Stimulated activated CD8-positive, alpha-beta memory T cell treated with anti-CD3 and anti-CD28 coated beads, Interleukin-15, amount 100 ng/mL, for 24 hours (primary cell): ENCODE data around the gene ZNF865.

Experiments
- DNase-seq: peaks from one replicate; pipeline ENCODE4 v3.0.0-alpha.2; 2020; ENCODE audit warnings: low read depth

ZNF865 gene

GRCh38 chr19:55623561-55623960, 18.1 kb downstream of the ZNF865 start:
- no peak for DNase-seq

- peak; percentile 90 for DNase-seq
Observed at GRCh38 chr19:55624109-55625003, 18.9 kb downstream of the ZNF865 start, which contains the start of gene ZNF784. TSS of gene ZNF784 (minus strand) at chr19:55624566. CDS start at chr19:55624561, 5 bp downstream.

- DNase-seq = no peak
Observed at GRCh38 chr19:55625004-55625326, 19.5 kb downstream of the ZNF865 start.

- no peak for DNase-seq
Observed at GRCh38 chr19:55626350-55626749, 20.9 kb downstream of the ZNF865 start.

- DNase-seq = no peak
Observed at GRCh38 chr19:55632463-55632834, 27.0 kb downstream of the ZNF865 start.

GRCh38 chr19:55633861-55634260, 28.4 kb downstream of the ZNF865 start:
- no peak for DNase-seq

GRCh38 chr19:55635334-55635717, 29.9 kb downstream of the ZNF865 start:
- DNase-seq = no peak

GRCh38 chr19:55635856-55636440, 30.5 kb downstream of the ZNF865 start:
- DNase-seq = no peak

- no peak for DNase-seq
Observed at GRCh38 chr19:55636723-55637122, 31.3 kb downstream of the ZNF865 start.

- no peak for DNase-seq
Observed at GRCh38 chr19:55637534-55637933, 32.1 kb downstream of the ZNF865 start.

GRCh38 chr19:55638864-55639359, 33.5 kb downstream of the ZNF865 start:
- no peak for DNase-seq

- no peak for DNase-seq
Observed at GRCh38 chr19:55640043-55640576, 34.7 kb downstream of the ZNF865 start.

GRCh38 chr19:55640577-55641425, 35.4 kb downstream of the ZNF865 start, which contains the start of gene ZNF580:
TSS of gene ZNF580 (plus strand) at chr19:55641002. CDS start at chr19:55642509, 1,507 bp downstream.
- DNase-seq = no peak

GRCh38 chr19:55641426-55642152, 36.1 kb downstream of the ZNF865 start:
- DNase-seq = no peak

GRCh38 chr19:55642153-55643002, 36.9 kb downstream of the ZNF865 start:
- DNase-seq = no peak

- peak; percentile 70 for DNase-seq
Observed at GRCh38 chr19:55643003-55643886, 37.8 kb downstream of the ZNF865 start, which contains the start of gene ZNF581. TSS of gene ZNF581 (plus strand) at chr19:55643649. CDS start at chr19:55644572, 923 bp downstream.

GRCh38 chr19:55643887-55644176, 38.4 kb downstream of the ZNF865 start:
- DNase-seq = no peak

GRCh38 chr19:55644191-55644833, 38.9 kb downstream of the ZNF865 start:
- DNase-seq = no peak
